ENCODE measurements around the gene PCDHA11.
"Not testable (repeated sequence)": the region's sequence is repeated elsewhere in the genome, so short reads cannot be mapped to it uniquely, and the experiment has no call there.

DNA sequence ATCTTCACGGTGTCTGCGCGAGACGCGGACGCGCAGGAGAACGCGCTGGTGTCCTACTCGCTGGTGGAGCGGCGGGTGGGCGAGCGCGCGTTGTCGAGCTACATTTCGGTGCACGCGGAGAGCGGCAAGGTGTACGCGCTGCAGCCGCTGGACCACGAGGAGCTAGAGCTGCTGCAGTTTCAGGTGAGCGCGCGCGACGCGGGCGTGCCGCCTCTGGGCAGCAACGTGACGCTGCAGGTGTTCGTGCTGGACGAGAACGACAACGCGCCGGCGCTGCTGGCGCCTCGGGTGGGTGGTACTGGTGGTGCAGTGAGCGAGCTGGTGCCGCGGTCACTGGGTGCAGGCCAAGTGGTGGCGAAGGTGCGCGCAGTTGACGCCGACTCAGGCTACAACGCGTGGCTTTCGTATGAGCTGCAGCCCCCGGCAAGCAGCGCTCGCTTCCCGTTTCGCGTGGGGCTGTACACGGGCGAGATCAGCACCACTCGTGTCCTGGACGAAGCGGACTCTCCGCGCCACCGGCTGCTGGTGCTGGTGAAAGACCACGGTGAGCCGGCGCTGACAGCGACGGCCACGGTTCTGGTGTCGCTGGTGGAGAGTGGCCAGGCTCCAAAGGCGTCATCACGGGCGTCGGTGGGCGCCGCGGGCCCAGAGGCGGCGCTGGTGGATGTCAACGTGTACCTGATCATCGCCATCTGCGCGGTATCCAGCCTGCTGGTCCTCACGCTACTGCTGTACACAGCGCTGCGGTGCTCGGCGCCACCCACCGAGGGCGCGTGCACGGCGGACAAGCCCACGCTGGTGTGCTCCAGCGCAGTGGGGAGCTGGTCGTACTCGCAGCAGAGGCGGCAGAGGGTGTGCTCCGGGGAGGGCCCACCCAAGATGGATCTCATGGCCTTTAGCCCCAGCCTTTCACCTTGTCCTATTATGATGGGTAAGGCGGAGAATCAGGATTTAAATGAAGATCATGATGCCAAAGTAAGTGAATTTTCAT, 39.0 kb upstream of the PCDHA11 start:
- TF ChIP-seq, protein P1, sequence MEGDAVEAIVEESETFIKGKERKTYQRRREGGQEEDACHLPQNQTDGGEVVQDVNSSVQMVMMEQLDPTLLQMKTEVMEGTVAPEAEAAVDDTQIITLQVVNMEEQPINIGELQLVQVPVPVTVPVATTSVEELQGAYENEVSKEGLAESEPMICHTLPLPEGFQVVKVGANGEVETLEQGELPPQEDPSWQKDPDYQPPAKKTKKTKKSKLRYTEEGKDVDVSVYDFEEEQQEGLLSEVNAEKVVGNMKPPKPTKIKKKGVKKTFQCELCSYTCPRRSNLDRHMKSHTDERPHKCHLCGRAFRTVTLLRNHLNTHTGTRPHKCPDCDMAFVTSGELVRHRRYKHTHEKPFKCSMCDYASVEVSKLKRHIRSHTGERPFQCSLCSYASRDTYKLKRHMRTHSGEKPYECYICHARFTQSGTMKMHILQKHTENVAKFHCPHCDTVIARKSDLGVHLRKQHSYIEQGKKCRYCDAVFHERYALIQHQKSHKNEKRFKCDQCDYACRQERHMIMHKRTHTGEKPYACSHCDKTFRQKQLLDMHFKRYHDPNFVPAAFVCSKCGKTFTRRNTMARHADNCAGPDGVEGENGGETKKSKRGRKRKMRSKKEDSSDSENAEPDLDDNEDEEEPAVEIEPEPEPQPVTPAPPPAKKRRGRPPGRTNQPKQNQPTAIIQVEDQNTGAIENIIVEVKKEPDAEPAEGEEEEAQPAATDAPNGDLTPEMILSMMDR (IDR thresholded peaks at IDR 0.05 in 4 of 5, conservative IDR thresholded peaks at IDR 0.05 in 1 of 5), result not testable (repeated sequence)
- TF ChIP-seq POLR2A (IDR thresholded peaks at IDR 0.05), result not testable (repeated sequence)
